H1 (cell line): Measurements from ENCODE around the gene PPIP5K1. TPM values are rescaled to one million over a fixed set of nuclear protein-coding genes. Genes with fewer than 3 reads are reported as not detected.

Experiments used
- polyA plus RNA-seq, 7 experiments: library from polyadenylated mRNA; depleted of rRNA in 3 of 7; stranded (reverse) in 5 of 7; unstranded in 2 of 7; fragments of >200 nt in 5 of 7; fragments of 200-250 nt in 2 of 7; gene quantifications; 1 replicate in 5 of 7; 2 replicates in 1 of 7; 4 replicates in 1 of 7; pipeline versions ENCODE4 v1.2.1 to v1.2.3, GENCODE V29; 2011 to 2013; ENCODE audit warnings: missing spikeins in 2 of 7, mixed read lengths in 2 of 7
- small RNA-seq: library from polyadenylated mRNA; stranded (forward); fragments of <200 nt; extraction: miRNeasy Mini kit (QIAGEN cat#:217004); gene quantifications from one replicate; pipeline ENCODE3, GENCODE V24; 2013; ENCODE audit not compliant: insufficient read depth
- total RNA-seq: library from RNA; stranded (reverse); fragmentation: NEBNext Ultra II Directional; extraction: Animal tissue kit (Norgen Biotek cat#: 25700); gene quantifications from 2 replicates; pipeline ENCODE4 v1.2.1, GENCODE V29; 2021

PPIP5K1 gene
- total and polyA plus RNA-seq, 2 of the 8 experiments (the other 6 are each of a cell fraction or from before 2014, with no cell fraction given), result 18.8 to 22.7 TPM

Small RNA genes lying within 50 kb of the gene (small RNA-seq; reads per million reads assigned to genes)
- gene RNU6-554P, result not detected
- gene RNU6-610P, result not detected

Other genes starting within 250 kb of the PPIP5K1 start
- 38.6 and 41.3 TPM in 2 replicates for gene ZSCAN29, start 219.2 kb downstream of the PPIP5K1 start, total RNA-seq
- 6.4 and 9.5 TPM in 2 replicates for gene ZSCAN29, start 219.2 kb downstream of the PPIP5K1 start, polyA plus RNA-seq (2011; rRNA removed)
- 23.1 and 23.4 TPM in 2 replicates for gene TUBGCP4, start 219.1 kb downstream of the PPIP5K1 start, total RNA-seq
- 7.2 and 7.3 TPM in 2 replicates for gene TUBGCP4, start 219.1 kb downstream of the PPIP5K1 start, polyA plus RNA-seq (2011; rRNA removed)
- 63.6 and 68.5 TPM in 2 replicates for gene TP53BP1, start 97.1 kb downstream of the PPIP5K1 start, total RNA-seq
- 24.8 and 34.1 TPM in 2 replicates for gene TP53BP1, start 97.1 kb downstream of the PPIP5K1 start, polyA plus RNA-seq (2011; rRNA removed)
- gene MAP1A, start 72.6 kb downstream of the PPIP5K1 start, total RNA-seq, result 2.4 and 3.4 TPM in 2 replicates
- gene MAP1A, start 72.6 kb downstream of the PPIP5K1 start, polyA plus RNA-seq (2011; rRNA removed), result 0.57 and 0.80 TPM in 2 replicates
- gene CKMT1B, start 3.8 kb upstream of the PPIP5K1 start, total RNA-seq, result 27.1 and 30.5 TPM in 2 replicates
- gene CKMT1B, start 3.8 kb upstream of the PPIP5K1 start, polyA plus RNA-seq (2011; rRNA removed), result 91.3 and 111 TPM in 2 replicates
- 0.34 and 0.42 TPM in 2 replicates for gene STRC, start 28.6 kb upstream of the PPIP5K1 start, total RNA-seq
- 0.41 and 0.57 TPM in 2 replicates for gene STRC, start 28.6 kb upstream of the PPIP5K1 start, polyA plus RNA-seq (2011; rRNA removed)
- 1.2 TPM in 2 replicates for gene CATSPER2, start 58.6 kb upstream of the PPIP5K1 start, total RNA-seq
- gene CATSPER2, start 58.6 kb upstream of the PPIP5K1 start, polyA plus RNA-seq (2011; rRNA removed), result 0.89 and 1.9 TPM in 2 replicates
- gene CKMT1A, start 103.7 kb upstream of the PPIP5K1 start, total RNA-seq, result 33.8 and 35.0 TPM in 2 replicates
- 38.9 and 44.8 TPM in 2 replicates for gene CKMT1A, start 103.7 kb upstream of the PPIP5K1 start, polyA plus RNA-seq (2011; rRNA removed)
- gene PDIA3, start 156.2 kb upstream of the PPIP5K1 start, total RNA-seq, result 653 and 655 TPM in 2 replicates
- gene PDIA3, start 156.2 kb upstream of the PPIP5K1 start, polyA plus RNA-seq (2011; rRNA removed), result 70.8 and 90.4 TPM in 2 replicates
- 9.2 and 11.0 TPM in 2 replicates for gene ELL3, start 186.8 kb upstream of the PPIP5K1 start, total RNA-seq
- 13.7 and 15.5 TPM in 2 replicates for gene ELL3, start 186.8 kb upstream of the PPIP5K1 start, polyA plus RNA-seq (2011; rRNA removed)
- gene SERF2, start 202.1 kb upstream of the PPIP5K1 start, total RNA-seq, result 655 and 672 TPM in 2 replicates
- 999 and 1,376 TPM in 2 replicates for gene SERF2, start 202.1 kb upstream of the PPIP5K1 start, polyA plus RNA-seq (2011; rRNA removed)
- not detected in 2 replicates for gene SERINC4, start 210.0 kb upstream of the PPIP5K1 start, total RNA-seq
- gene SERINC4, start 210.0 kb upstream of the PPIP5K1 start, polyA plus RNA-seq (2011; rRNA removed), result 0.08 and 0.14 TPM in 2 replicates
- gene HYPK, start 210.4 kb upstream of the PPIP5K1 start, total RNA-seq, result 9.9 and 17.6 TPM in 2 replicates
- 5.0 and 5.4 TPM in 2 replicates for gene HYPK, start 210.4 kb upstream of the PPIP5K1 start, polyA plus RNA-seq (2011; rRNA removed)
- gene MFAP1, start 234.5 kb upstream of the PPIP5K1 start, total RNA-seq, result 36.6 and 36.7 TPM in 2 replicates
- 11.0 and 23.6 TPM in 2 replicates for gene MFAP1, start 234.5 kb upstream of the PPIP5K1 start, polyA plus RNA-seq (2011; rRNA removed)
- 18.9 and 19.6 TPM in 2 replicates for gene WDR76, start 236.8 kb upstream of the PPIP5K1 start, total RNA-seq
- gene WDR76, start 236.8 kb upstream of the PPIP5K1 start, polyA plus RNA-seq (2011; rRNA removed), result 2.7 and 4.1 TPM in 2 replicates